H54 (cell line): ENCODE data around the gene RAP1GAP.
A peak's percentile ranks its signal among the peaks of the same experiment; 100 is the strongest.
"Not testable (repeated sequence)": the region's sequence is repeated elsewhere in the genome, so short reads cannot be mapped to it uniquely, and the experiment has no call there.

ENCODE experiments used
- DNase-seq: peaks from one replicate; pipeline ENCODE4 v3.0.0; 2011; ENCODE audit warnings: low spot score, mixed read lengths; ENCODE audit not compliant: insufficient read length
- FAIRE-seq: peaks from 3 replicates; lab custom pipeline; 2011; peaks lifted over from hg19 to GRCh38; lab: Jason Lieb, UNC
- POLR2A ChIP-seq: IDR thresholded peaks from 2 replicates; pipeline ENCODE4 v1.6.1; 2011; ENCODE audit warnings: low read depth, mild to moderate bottlenecking, low read length

RAP1GAP gene

DNA sequence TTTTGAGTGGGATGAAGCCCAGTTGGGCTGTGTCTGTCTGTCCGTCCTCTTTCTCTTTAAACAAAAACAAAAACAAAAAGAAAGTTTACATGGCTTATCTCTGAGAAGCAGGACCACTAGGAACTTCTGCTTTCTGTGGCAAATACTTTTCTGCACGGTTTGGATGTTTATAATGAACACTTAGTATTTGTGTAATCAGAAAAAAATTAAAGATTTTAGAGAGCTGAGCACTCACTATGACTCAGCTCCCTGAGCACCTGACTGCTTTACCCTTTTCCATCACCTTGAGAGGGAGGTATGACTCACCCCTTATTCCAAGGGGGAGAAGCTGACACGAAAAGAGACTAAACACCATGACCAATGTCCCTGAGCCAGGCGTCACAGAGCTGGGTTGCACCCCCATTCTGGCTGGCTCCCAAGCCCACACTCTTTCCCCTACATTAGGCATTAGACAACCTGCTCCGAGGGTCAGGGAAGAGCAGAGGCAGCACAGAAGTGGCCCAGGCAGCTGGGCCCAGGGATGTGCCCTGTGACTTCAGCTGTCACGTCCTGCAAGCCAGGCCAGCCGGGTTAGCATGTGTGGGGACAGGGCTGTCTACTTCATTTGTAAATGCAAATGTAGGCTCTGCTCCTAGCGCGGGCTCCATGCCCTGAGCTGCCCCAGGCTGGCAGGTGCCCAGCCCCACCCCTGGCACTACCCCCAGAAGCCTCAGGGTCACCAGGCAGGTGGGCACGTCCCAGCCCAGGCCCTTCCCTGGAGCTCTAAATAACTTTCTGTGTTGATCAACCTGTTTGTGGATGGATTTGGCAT, 30.4 kb downstream of the RAP1GAP start:
- FAIRE-seq (no peak), DNase-seq (peak; percentile 50)
- TF ChIP-seq POLR2A = no peak

DNA sequence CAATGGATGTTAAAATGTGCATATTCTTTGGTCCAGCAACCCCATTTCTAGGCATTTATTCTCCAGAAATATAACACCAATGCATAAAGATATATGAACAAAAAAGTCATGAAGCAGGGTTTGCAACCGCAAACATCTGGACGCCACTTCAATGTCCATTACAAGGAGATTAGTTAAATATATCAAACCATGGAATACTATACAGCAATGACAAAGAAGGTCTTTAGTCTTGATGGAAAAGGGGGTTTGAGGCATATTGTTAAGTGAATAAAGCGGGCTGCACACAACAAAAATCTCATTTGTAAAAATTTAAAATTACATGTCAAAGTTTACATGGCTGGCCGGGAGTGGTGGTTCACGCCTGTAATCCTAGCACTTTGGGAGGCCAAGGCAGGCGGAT, 31.6 kb downstream of the RAP1GAP start:
- DNase-seq (no peak), FAIRE-seq (no peak)
- TF ChIP-seq POLR2A = no peak

DNA sequence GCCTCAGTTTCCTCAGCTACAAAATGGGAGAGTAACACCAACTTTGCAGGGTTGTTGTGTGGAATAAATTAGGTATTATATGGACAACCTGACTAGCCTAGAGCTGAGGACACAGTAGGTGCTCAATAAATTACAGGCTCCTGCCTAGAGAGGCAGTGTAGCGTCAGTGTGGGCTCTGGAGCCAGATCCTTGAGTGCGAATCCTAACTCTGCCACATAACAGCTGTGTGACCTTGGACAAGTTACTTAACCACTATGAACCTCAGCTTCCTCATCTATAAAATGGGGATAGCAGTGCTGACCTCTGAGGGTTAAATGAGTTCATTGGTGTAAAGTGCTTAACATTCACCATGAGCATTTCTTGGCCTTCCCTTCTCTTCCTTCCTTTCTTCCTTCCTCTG, 33.1 kb downstream of the RAP1GAP start:
- TF ChIP-seq POLR2A = no peak
- DNase-seq = no peak
- FAIRE-seq = no peak

- TF ChIP-seq POLR2A = no peak
- DNase-seq (no peak), FAIRE-seq (no peak)
These were observed 34.2 kb downstream of the RAP1GAP start for GRCh38 chr1:21634806-21635535.

DNA sequence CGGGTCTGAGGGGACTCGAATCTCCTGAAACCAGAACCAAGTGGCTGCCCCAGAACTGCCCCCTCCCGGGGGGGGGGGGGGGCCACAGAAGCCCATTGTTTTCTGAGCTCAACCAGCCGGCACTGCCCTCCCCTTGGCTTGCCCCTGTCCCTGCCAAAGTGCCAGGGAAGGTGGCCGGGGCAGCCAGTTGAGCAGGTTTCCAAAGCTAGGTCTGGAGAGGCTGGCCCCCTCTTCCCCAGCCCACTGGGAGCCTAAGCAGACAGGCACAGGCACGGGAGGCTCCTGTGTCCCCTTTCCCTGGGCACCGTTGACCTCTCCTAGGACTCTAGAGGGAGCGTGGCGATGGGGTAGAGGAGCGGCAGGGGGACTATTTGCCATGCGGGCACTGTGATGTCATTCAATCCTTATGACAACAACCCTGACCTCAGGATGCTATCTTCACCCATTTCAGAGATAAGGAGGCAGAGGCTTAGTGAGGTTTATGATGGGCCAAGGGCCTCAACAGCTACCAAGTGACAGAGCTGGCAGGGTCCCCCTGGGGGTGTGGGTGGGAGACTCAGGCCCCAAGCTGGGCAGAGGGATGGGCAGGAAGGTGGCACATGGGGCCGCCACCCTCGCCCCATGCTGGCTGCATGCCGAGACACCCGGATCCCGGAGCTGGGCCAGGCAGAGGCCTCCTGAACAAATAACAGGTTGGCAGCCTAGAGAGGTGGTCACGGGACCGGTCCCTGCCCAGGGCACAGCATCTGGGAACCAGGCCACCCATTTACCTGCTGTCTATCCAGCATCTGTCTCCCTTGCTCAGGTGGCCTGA, 35.0 kb downstream of the RAP1GAP start:
- FAIRE-seq = no peak
- no peak for DNase-seq

GRCh38 chr1:21633141-21633755, 35.9 kb downstream of the RAP1GAP start:
- no peak for TF ChIP-seq POLR2A
- FAIRE-seq (no peak), DNase-seq (no peak)

More for the DNA sequence above, 35.0 kb downstream of the RAP1GAP start:
- no peak for TF ChIP-seq POLR2A

DNA sequence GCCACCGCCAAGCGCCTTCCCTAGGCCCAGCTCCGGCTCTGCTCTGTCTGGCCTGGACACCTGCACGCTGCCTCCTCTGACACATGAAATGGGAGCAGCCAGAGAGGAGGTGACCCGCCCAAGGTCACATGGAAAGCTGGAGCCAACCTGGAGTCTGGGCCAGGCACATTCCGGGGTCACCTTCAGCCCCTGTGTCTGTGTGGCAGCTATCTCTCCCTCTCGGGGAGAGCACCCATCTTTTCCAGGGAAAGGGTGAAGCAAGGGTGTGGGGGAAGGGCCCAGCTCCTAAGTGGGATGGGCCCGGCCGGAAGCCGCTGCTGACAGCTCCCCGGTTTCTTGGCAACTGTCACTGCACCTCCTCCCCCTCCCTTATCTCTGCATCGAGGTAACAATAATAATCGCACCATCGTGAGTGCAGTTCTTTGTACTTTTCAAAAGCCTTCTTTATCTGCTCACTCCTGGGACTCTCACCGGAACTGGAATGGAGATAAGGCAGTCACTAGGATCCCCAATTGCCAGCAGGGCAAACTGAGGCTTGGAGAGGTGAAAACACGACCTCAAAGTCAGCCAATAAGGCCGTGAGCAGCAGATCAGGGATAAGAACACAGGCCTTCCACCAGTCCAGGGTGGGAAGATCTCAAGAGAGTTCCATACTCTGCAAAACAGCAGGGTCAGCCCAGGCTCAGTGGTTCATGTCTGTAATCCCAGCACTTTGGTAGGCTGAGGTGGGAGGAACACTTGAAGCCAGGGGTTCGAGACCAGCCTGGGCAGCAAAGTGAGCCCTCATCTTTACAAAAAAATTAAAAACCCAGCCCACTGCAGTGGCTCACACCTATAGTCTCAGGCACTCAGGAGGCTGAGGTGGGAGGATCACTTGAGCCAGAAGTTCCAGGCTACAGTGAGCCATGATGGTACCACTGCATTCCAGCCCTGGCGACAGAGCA, 36.9 kb downstream of the RAP1GAP start:
- FAIRE-seq (no peak), DNase-seq (no peak)

GRCh38 chr1:21631590-21631943, 37.6 kb downstream of the RAP1GAP start:
- not testable (repeated sequence) for DNase-seq, FAIRE-seq

More for the DNA sequence above, 36.9 kb downstream of the RAP1GAP start:
- TF ChIP-seq POLR2A = no peak

GRCh38 chr1:21630571-21631343, 38.4 kb downstream of the RAP1GAP start:
- DNase-seq (no peak), FAIRE-seq (no peak)
- TF ChIP-seq POLR2A = no peak

DNA sequence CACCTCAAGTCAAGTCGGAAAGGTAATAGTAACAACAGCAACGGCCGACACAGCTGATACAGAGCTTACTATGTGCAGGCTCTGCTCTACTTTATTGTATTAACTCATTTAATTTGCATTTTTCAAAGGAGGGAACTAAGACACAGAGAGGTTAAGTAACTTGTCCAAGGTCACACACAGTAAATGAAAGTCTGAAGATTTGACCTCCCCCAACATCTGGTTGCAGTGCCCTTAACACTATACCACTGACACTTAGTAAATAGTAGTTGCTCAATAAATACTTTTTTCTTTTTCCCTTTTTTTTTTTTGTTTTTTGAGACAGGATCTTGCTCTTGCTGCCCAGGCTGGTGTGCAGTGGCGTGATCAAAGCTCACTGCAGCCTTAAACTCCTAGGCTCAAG, 39.2 kb downstream of the RAP1GAP start:
- FAIRE-seq = no peak
- no peak for DNase-seq
- TF ChIP-seq POLR2A = no peak

DNA sequence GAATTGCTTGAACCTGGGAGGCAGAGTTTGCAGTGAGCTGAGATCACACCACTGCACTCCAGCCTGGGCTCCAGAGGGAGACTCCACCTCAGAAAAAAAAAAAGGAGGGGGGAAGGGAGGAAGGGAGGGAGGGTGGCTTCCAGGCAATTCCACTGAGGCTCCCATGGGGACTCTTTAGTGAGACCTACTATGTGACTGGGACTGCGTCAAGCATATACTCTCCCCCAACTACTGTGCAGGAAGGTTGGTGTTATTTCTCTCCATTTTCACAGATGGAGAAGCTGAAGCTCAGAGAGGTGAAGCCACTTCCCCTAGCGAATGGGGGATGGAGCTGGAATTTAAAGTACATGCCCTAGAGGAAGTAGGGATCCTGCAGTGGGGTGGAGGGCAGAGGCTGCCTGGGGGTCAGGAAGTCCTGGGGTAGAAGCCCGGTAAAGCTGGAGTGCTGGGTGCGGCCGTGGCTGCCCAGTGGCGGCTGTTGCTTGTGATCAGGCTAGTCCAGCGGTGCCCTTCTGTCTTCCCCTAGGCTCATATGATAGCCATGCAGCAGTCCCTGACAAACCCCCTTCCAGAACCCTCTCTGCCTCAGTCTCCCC, 40.3 kb downstream of the RAP1GAP start:
- no peak for DNase-seq
- FAIRE-seq = no peak
- TF ChIP-seq POLR2A = no peak
